GM12864 (cell line): ENCODE measurements around the gene HSD17B1.

Source experiments
- DNase-seq: peaks from one replicate; pipeline ENCODE4 v3.0.0-alpha.2; 2011; ENCODE audit warnings: low read depth
- H3K4me3 ChIP-seq: 2 replicates; pipeline ENCODE4 v1.5.1; 2011; ENCODE audit warnings: mild to moderate bottlenecking, low read depth, low read length, control low read depth
- TF ChIP-seq, protein P1 (sequence below): IDR thresholded peaks from 2 replicates; pipeline ENCODE4 v1.5.1; 2011; ENCODE audit warnings: low read depth, mild to moderate bottlenecking, moderate library complexity, low read length, control low read depth, inconsistent platforms; ENCODE audit errors: missing control alignments

The HSD17B1 gene

DNA sequence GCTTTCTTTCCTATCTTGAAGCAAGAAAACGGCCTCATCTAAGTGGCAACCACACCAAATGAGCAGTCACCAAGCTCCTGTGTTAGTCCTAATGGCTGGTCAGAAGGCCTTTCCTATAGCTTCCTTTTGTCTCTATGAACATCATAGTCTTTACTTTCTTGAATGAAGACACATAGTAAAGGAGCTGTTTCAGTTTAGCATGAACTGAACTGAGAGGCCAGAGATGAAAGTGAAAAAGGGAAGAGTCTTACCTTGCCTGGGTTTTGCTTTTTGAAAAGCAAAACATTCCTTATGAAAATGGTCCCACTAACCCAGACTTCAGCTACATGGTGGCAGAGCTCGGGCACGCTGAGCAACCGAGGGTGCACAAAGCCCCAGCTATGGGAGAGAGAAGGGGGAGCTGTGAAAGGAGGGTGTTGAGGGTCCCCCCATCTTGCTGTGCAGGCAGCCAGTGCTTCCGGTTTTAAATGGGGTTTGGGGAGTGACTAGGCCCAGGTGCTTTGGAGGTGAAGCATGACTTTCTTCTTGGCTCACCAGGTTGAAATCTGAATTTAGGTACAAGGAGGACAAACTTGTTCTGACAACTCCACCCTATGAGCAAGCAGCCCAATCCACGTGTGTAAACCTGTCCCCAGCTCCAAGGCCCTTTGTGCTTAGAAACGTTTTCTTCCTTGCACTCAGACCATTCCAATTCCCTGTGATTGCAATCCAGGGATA, 33.9 kb downstream of the HSD17B1 start:
- no peak for DNase-seq
- TF ChIP-seq, protein P1, sequence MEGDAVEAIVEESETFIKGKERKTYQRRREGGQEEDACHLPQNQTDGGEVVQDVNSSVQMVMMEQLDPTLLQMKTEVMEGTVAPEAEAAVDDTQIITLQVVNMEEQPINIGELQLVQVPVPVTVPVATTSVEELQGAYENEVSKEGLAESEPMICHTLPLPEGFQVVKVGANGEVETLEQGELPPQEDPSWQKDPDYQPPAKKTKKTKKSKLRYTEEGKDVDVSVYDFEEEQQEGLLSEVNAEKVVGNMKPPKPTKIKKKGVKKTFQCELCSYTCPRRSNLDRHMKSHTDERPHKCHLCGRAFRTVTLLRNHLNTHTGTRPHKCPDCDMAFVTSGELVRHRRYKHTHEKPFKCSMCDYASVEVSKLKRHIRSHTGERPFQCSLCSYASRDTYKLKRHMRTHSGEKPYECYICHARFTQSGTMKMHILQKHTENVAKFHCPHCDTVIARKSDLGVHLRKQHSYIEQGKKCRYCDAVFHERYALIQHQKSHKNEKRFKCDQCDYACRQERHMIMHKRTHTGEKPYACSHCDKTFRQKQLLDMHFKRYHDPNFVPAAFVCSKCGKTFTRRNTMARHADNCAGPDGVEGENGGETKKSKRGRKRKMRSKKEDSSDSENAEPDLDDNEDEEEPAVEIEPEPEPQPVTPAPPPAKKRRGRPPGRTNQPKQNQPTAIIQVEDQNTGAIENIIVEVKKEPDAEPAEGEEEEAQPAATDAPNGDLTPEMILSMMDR, result no peak
- peak overlapping the region; percentile 22 for H3K4me3 ChIP-seq

DNA sequence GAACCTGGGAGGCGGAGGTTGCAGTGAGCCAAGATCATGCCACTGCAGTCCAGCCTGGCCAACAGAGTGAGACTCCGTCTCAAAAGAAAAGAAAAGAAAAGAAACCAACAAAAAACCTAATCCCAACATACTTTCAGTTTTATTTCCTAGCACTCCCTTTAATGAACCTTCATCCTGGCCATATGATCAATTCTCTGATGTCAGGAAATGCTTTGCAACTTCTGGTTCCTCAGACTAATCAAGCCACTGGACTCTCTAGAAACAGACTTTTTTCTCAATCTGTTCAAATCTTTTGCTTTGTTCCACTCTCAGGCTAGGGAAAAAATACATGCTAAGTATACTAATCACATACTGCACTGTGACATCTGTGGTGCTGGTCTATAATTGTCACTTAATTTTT, 38.2 kb downstream of the HSD17B1 start:
- TF ChIP-seq, protein P1, result no peak
- H3K4me3 ChIP-seq, result no peak overlapping the region
- DNase-seq, result no peak

DNA sequence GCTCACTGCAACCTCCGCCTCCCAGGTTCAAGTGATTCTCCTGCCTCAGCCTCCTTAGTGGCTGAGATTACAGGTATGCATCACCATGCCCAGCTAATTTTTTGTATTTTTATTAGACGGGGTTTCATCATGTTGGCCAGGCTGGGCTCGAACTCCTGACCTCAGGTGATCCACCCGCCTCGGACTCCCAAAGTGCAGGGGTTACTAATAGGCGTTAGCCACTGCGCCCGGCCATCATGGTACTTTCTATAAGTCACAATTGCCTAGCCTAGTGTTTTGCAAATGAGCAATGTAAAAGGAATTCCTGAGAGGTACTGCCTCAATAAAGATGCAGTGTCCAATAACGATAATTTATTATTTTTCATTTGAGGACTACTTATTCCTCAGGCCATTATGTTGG, 38.7 kb downstream of the HSD17B1 start:
- TF ChIP-seq, protein P1, result no peak
- H3K4me3 ChIP-seq, result no peak overlapping the region

DNA sequence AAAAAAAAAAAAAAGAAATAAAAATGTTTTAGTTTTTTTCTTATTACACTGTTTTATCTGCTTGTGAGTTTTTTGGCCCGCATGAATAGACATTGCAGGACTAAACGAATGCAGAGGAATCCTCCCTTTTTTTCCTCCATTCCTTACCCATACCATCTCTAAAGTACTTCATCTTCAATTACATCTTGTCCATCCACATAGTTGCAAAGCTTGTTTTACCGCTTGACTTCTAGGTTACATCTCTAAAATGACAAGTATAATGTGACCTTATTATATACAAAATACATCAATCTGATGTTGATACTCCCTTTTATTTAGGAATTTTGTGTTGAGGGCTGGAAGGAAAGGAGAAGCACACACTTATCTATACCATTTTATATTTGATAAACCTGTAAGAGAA, 43.7 kb downstream of the HSD17B1 start:
- TF ChIP-seq, protein P1, result no peak
- H3K4me3 ChIP-seq, result no peak overlapping the region

More for the DNA sequence above, 38.7 kb downstream of the HSD17B1 start:
- no peak for DNase-seq

DNA sequence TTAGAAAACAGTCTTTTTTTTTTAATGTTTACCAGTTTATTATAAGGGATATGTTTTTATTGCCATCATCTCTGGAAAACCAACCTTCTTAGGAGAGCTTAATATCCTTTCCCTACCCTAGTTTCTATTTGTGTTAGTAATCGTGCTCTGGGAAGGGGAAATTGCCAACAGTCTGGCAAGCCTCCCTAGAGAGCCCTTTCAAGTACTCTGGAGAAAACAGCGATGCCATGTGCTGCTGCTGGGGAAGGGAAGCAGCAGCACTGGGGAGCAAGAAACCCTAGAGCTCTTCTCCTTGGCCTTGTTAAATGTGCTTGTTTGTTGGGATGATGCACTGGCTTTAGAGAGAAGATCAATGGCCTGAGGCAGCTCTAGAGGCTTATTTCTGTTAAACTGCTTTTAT, 46.2 kb downstream of the HSD17B1 start:
- H3K4me3 ChIP-seq, result no peak overlapping the region
- DNase-seq, result no peak
- TF ChIP-seq, protein P1, result no peak

More for the DNA sequence above, 43.7 kb downstream of the HSD17B1 start:
- DNase-seq, result no peak

DNA sequence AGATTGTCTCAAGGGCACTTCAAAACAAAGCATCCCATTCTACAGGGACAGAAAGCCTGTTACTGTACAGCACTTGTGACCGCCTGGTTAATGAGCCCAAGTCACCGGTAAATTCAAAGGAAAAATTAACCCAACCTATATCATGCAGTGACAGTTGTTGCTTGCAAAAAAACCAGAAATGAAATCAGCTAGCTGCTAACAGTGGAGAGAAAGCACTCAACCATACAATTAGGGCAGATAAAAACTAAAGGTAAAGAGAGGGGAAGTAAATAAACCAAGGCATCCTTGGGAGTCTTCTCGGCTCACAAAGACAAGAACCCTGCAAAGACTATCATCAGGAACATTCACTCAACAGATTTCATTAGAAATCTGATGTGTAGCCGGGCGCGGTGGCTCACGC, 50.6 kb downstream of the HSD17B1 start:
- H3K4me3 ChIP-seq, result no peak overlapping the region
- DNase-seq, result no peak
- TF ChIP-seq, protein P1, result no peak
